IMR-90 (cell line): Measurements from ENCODE around the gene SDR39U1. TPM values are rescaled to one million over a fixed set of nuclear protein-coding genes. Genes with fewer than 3 reads are reported as not detected.

Source experiments
- FOS ChIP-seq: fragments of 150-350 bp; IDR thresholded peaks from 2 replicates; pipeline ENCODE4 v1.6.1; 2016; ENCODE audit warnings: low read depth, low read length
- MAFK ChIP-seq: IDR thresholded peaks from 2 replicates; pipeline ENCODE4 v1.6.1; 2012; ENCODE audit warnings: low read depth, low read length, improper control_type of control experiment
- NFE2L2 ChIP-seq: fragments of 150-350 bp; IDR thresholded peaks from 2 replicates; pipeline ENCODE4 v1.6.1; 2016; ENCODE audit warnings: low read depth, mild to moderate bottlenecking, low read length
- SMC3 ChIP-seq: fragments of 150-350 bp; IDR thresholded peaks from 2 replicates; pipeline ENCODE4 v1.6.1; 2016; ENCODE audit warnings: low read depth, mild to moderate bottlenecking, antibody characterized with exemption, low read length, moderate library complexity
- polyA plus RNA-seq, 3 experiments: library from polyadenylated mRNA; depleted of rRNA; stranded (reverse); fragments of >200 nt; gene quantifications; 2 replicates each; pipeline ENCODE4 v1.2.3, GENCODE V29; 2012; ENCODE audit warnings: low replicate concordance in 1 of 3
- total RNA-seq: library from RNA; depleted of rRNA; stranded (reverse); fragments of >200 nt; gene quantifications from 2 replicates; pipeline ENCODE4 v1.2.3, GENCODE V29; 2012

The SDR39U1 gene
- total and polyA plus RNA-seq, 2 of the 4 experiments (the other 2 are of a cell fraction) = 7.5 to 46.3 TPM

- TF ChIP-seq NFE2L2 (no peak), FOS (no peak), SMC3 (peak; percentile 86), MAFK (peak; percentile 13; the same call in 1 of the 2 replicates)
These were observed 10.9 kb downstream of the SDR39U1 start (continued) for GRCh38 chr14:24431569-24432258.
